Uterus (tissue), 4 donors: ENCODE results near the gene CAPN15. TPM values are rescaled to one million over a fixed set of nuclear protein-coding genes. Genes with fewer than 3 reads are reported as not detected.

Experiments used
- DNase-seq, 2 donors: peaks; one replicate each; pipeline ENCODE4 v3.0.0-alpha.2; 2019 to 2020
- H3K27ac ChIP-seq, 2 donors: fragments of 200-600 bp; sonication (generic); 1 replicate in 1 of 2; 2 replicates in 1 of 2; pipeline ENCODE4 v1.5.1; 2016 to 2018
- H3K27me3 ChIP-seq, 2 donors: fragments of 200-600 bp; sonication (generic); one replicate each; pipeline ENCODE4 v1.5.1; 2018 to 2019; ENCODE audit warnings: control low read depth in 1 of 2
- H3K36me3 ChIP-seq, 2 donors: fragments of 200-600 bp; sonication (generic); one replicate each; pipeline ENCODE4 v1.5.1; 2019; ENCODE audit warnings: control low read depth in 1 of 2
- H3K4me1 ChIP-seq, 2 donors: fragments of 200-600 bp; sonication (generic); one replicate each; pipeline ENCODE4 v1.5.1; 2018 to 2019; ENCODE audit warnings: control low read depth in 1 of 2
- H3K4me3 ChIP-seq, 2 donors: fragments of 200-600 bp; sonication (generic); 1 replicate in 1 of 2; 2 replicates in 1 of 2; pipeline ENCODE4 v1.5.1; 2018 to 2019; ENCODE audit warnings: mild to moderate bottlenecking in 1 of 2
- H3K9me3 ChIP-seq, 2 donors: fragments of 200-600 bp; sonication (generic); one replicate each; pipeline ENCODE4 v1.5.1; 2019; ENCODE audit warnings: control low read depth in 1 of 2
- POLR2A ChIP-seq, 2 donors: fragments of 450-650 bp; IDR thresholded peaks; one replicate each; pipeline ENCODE4 v1.6.1; 2016; ENCODE audit warnings: antibody characterized with exemption in 2 of 2, mild to moderate bottlenecking in 1 of 2, moderate library complexity in 1 of 2
- intact Hi-C: fragments of 100-400 bp; cut with DNase I; formaldehyde crosslinking; loops from one replicate; pipeline ENCODE4 v1.15.1; 2023; ENCODE audit warnings: low total_unique reads
- total RNA-seq, 4 donors: library from RNA; depleted of rRNA in 3 of 4; stranded (reverse); fragments of >200 nt in 3 of 4; gene quantifications; one replicate each; pipeline versions ENCODE4 v1.1.0 to v1.2.4, GENCODE V29; 2014 to 2023
- TF ChIP-seq, protein P1 (sequence below), 4 experiments: fragments of 200-600 bp in 2 of 4; fragments of 450-650 bp in 2 of 4; sonication (generic) in 2 of 4; IDR thresholded peaks; one replicate each; pipeline ENCODE4 v1.5.1; 2016 to 2019; ENCODE audit warnings: antibody characterized with exemption in 4 of 4, mild to moderate bottlenecking in 2 of 4, moderate library complexity in 1 of 4
- donor health status: DM: yes; HTN: yes; CAD: no.

The CAPN15 gene
- total RNA-seq, 4 donors from 2014 or later, result 7.9 to 37.3 (median 19.3) TPM

DNA sequence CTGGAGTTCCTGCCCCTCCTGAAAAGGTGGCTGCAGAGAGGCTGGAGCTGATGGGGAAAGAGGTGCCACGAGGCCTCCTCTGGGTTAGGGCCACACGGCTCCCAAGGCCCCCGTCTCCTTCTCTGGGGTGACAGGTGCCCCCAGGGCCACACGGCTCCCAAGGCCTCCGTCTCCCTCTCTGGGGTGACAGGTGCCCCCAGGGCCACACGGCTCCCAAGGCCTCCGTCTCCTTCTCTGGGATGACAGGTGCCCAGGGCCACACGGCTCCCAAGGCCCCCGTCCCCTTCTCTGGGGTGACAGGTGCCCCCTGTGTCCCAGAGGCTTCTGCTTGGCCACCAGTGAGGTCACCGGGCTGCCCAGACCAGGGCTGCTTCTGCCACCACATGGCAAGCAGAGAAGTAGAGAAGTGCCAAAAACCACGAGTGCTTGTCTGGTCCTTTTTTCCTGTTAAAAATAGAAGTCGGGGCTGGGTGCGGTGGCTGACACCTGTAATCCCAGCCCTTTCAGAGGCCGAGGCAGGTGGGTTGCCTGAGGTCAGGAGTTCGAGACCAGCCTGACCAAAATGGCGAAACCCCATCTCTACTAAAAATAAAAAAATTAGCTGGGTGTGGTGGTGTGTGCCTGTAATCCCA, 4.1 kb downstream of the CAPN15 start:
- Histone ChIP-seq H3K4me3 (no peak overlapping the region), H3K9me3 (no peaks in the 10 kb centered on the region), H3K36me3 (no peaks in the 10 kb centered on the region), H3K4me1 (peaks cover 0 to 14% of the 10 kb centered on the region in 2 donors), H3K27ac (no peak overlapping the region), H3K27me3 (no peaks in the 10 kb centered on the region)
- no peak for TF ChIP-seq POLR2A (IDR thresholded peaks at IDR 0.05)
- TF ChIP-seq, protein P1, sequence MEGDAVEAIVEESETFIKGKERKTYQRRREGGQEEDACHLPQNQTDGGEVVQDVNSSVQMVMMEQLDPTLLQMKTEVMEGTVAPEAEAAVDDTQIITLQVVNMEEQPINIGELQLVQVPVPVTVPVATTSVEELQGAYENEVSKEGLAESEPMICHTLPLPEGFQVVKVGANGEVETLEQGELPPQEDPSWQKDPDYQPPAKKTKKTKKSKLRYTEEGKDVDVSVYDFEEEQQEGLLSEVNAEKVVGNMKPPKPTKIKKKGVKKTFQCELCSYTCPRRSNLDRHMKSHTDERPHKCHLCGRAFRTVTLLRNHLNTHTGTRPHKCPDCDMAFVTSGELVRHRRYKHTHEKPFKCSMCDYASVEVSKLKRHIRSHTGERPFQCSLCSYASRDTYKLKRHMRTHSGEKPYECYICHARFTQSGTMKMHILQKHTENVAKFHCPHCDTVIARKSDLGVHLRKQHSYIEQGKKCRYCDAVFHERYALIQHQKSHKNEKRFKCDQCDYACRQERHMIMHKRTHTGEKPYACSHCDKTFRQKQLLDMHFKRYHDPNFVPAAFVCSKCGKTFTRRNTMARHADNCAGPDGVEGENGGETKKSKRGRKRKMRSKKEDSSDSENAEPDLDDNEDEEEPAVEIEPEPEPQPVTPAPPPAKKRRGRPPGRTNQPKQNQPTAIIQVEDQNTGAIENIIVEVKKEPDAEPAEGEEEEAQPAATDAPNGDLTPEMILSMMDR (IDR thresholded peaks at IDR 0.05), result no peak
- intact Hi-C loops, result no loop called here
- DNase-seq, result no peak

- TF ChIP-seq, protein P1 (IDR thresholded peaks at IDR 0.05), result no peak
- TF ChIP-seq POLR2A (IDR thresholded peaks at IDR 0.05), result no peak
- intact Hi-C loops, result no loop called here
- Histone ChIP-seq H3K27me3 (no peaks in the 10 kb centered on the region), H3K9me3 (no peaks in the 10 kb centered on the region), H3K4me3 (no peak overlapping the region), H3K27ac (no peak overlapping the region), H3K4me1 (peaks cover 0 to 13% of the 10 kb centered on the region in 2 donors), H3K36me3 (no peaks in the 10 kb centered on the region)
- no peak for DNase-seq
Observed at GRCh38 chr16:533391-534123, 6.0 kb downstream of the CAPN15 start.

GRCh38 chr16:534135-534534, 6.6 kb downstream of the CAPN15 start:
- H3K4me1 ChIP-seq, result peaks cover 0 to 9% of the 10 kb centered on the region in 2 donors
- TF ChIP-seq, protein P1 (IDR thresholded peaks at IDR 0.05), result no peak
- no peak for TF ChIP-seq POLR2A (IDR thresholded peaks at IDR 0.05)
- H3K27ac ChIP-seq, result no peak overlapping the region
- no peaks in the 10 kb centered on the region for H3K36me3 ChIP-seq
- H3K27me3 ChIP-seq, result no peaks in the 10 kb centered on the region
- H3K4me3 ChIP-seq, result no peak overlapping the region
- intact Hi-C loops, result no loop called here
- no peak for DNase-seq
- no peaks in the 10 kb centered on the region for H3K9me3 ChIP-seq

DNA sequence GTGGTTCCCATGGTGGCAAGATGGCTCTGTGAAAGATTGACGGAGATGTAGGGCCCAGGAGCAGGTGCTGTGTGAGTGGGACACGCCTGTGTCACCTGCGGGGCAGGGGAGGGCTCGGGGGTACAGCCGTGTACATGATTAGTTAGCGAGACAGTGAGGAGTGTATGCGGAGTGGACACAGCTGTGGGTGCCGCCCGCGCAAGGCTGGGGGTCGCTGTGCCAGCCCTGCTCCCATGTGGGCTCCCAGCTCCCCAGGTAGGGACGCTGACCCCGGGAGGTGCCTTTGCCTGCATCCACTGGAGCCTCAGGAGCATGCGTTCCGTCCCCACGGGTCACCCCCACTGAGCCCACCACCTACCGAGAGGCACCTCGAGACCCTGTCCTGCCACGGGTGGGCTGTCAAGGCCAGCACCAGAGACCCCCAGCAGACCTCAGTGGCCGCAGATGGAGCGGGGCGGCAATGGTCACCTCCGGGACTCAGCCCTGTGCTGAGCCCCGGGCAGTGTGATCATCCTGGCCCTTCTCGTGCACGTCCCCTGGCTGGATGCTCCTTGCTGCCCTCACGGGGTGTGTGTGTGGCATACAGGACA, 7.4 kb downstream of the CAPN15 start:
- intact Hi-C loops, result no loop called here
- Histone ChIP-seq H3K27ac (no peak overlapping the region), H3K27me3 (no peaks in the 10 kb centered on the region), H3K4me3 (no peak overlapping the region), H3K9me3 (no peaks in the 10 kb centered on the region), H3K36me3 (no peaks in the 10 kb centered on the region), H3K4me1 (peaks cover 0 to 2% of the 10 kb centered on the region in 2 donors)
- DNase-seq, result no peak
- TF ChIP-seq, protein P1 (IDR thresholded peaks at IDR 0.05), result no peak
- TF ChIP-seq POLR2A (IDR thresholded peaks at IDR 0.05), result no peak
